Measurements from ENCODE around the gene FTO.

Gene FTO

GRCh38 chr16:54193665-54194333, 489.8 kb downstream of the FTO start:
- DNase-seq = peak; percentile 78

DNA sequence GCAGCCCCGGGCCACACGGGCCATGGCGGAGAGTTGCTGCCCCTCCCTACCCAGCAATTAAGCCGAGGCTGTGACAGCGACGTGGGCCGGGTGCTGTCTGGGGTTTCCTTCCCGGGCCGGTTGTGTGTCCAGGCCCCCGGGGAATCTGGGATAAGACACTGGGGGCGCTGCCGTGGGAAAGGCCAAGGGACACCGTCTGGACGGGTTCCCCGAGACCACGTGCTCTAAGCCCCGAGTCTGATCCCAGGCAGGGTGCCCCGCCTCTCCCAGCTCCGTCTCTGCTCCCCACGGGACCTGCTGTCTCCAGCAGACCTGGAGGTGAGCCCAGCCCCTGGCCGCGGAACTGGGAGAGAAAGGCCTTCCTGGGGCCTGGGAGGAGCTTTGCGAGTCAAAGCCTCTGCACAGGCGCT, 490.4 kb downstream of the FTO start:
- no peak for DNase-seq

GRCh38 chr16:54197758-54198157, 493.8 kb downstream of the FTO start:
- no peak for DNase-seq

GRCh38 chr16:54199487-54200160, 495.7 kb downstream of the FTO start:
- DNase-seq = no peak

GRCh38 chr16:54200161-54200534, 496.2 kb downstream of the FTO start:
- no peak for DNase-seq

- DNase-seq = no peak
These were observed 496.8 kb downstream of the FTO start for GRCh38 chr16:54200720-54201119.

DNA sequence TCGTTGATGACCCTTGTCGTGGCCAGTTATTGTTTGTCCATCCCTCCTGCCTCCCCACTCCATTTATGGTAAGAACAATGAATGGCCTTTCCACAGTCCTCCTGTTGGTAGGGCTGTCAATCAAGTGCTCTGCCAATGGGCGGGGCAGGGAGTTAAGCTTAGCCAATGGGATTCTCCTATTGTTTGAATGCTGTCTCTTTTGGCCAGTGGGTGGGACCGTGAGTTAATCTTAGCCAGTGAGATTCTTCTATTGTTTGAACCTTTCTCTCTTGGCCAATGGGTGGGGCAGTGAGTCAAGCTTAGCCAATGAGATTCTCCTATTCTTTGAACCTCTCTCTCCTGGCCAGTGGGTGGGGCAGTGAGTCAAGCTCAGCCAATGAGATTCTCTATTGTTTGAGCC, 497.2 kb downstream of the FTO start:
- no peak for DNase-seq

All from NCI-H2029 (cell line).